RWPE2 (cell line): ENCODE measurements around the gene PLCG2.

Source experiments
- ATAC-seq: fragments of 200-7000 bp; cut with Tn5 transposase; 3 replicates; pipeline ENCODE4 v1.9.1; 2021; ENCODE audit warnings: low read depth
- DNase-seq: peaks from one replicate; pipeline ENCODE4 v3.0.0-alpha.2; 2020; ENCODE audit warnings: low spot score
- H3K27ac ChIP-seq: fragments of 450-650 bp; 2 replicates; pipeline ENCODE4 v1.5.1; 2017; ENCODE audit warnings: mild to moderate bottlenecking; ENCODE audit not compliant: poor library complexity, severe bottlenecking
- H3K27me3 ChIP-seq: fragments of 250-450 bp; sonication (Bioruptor Pico); 2 replicates; pipeline ENCODE4 v1.5.1; 2021; ENCODE audit warnings: mild to moderate bottlenecking, moderate library complexity; ENCODE audit not compliant: insufficient read depth, poor library complexity, severe bottlenecking
- H3K36me3 ChIP-seq: fragments of 250-450 bp; sonication (Bioruptor Pico); 2 replicates; pipeline ENCODE4 v1.5.1; 2020; ENCODE audit warnings: low read depth, mild to moderate bottlenecking, moderate library complexity
- H3K4me1 ChIP-seq: fragments of 250-450 bp; sonication (Bioruptor Pico); 2 replicates; pipeline ENCODE4 v1.5.1; 2021; ENCODE audit warnings: mild to moderate bottlenecking, moderate library complexity; ENCODE audit not compliant: insufficient read depth, poor library complexity, severe bottlenecking
- H3K4me3 ChIP-seq: fragments of 250-450 bp; sonication (Bioruptor Pico); 2 replicates; pipeline ENCODE4 v1.5.1; 2021; ENCODE audit warnings: mild to moderate bottlenecking, moderate library complexity; ENCODE audit not compliant: severe bottlenecking
- H3K9me3 ChIP-seq: fragments of 250-450 bp; sonication (Bioruptor Pico); 2 replicates; pipeline ENCODE4 v1.5.1; 2021; ENCODE audit warnings: mild to moderate bottlenecking, moderate library complexity; ENCODE audit not compliant: severe bottlenecking
- CTCF ChIP-seq: fragments of 450-650 bp; IDR thresholded peaks from one replicate; pipeline ENCODE4 v1.5.1; 2017; ENCODE audit warnings: mild to moderate bottlenecking, moderate library complexity; ENCODE audit not compliant: poor library complexity, severe bottlenecking

Gene PLCG2

DNA sequence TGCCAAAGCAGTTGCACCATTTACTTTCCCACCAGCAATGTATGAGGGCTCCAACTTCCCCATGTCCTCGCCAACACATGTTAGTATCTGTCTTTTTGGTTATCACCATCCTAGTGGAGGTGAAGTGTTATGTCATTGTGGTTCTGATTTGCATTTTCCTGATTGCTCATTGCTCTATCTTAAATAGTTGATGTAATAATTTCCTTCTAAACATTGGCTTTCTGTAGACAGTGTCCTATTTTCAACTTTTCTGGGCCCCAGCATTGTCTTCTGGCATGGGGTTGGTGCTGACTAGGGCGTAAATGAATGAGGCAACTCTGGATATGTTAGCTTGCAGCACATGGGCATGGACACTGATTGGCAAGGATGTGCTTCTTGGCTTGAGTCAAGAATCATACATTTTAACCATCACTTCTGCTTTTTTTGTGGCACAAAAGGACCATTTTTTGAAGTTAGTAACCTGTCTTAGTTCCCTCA lies 25.1 kb downstream of the PLCG2 start:
- DNase-seq (no peak), ATAC-seq (no peak)
- no peak for TF ChIP-seq CTCF
- H3K27me3 ChIP-seq, result no peaks in the 10 kb centered on the region
- H3K4me1 ChIP-seq, result no peaks in the 10 kb centered on the region
- no peaks in the 10 kb centered on the region for H3K36me3 ChIP-seq
- no peak overlapping the region for H3K4me3 ChIP-seq
- no peak overlapping the region for H3K27ac ChIP-seq
- no peaks in the 10 kb centered on the region for H3K9me3 ChIP-seq

- ATAC-seq (no peak), DNase-seq (no peak)
- no peak for TF ChIP-seq CTCF
- no peak overlapping the region for H3K27ac ChIP-seq
- H3K27me3 ChIP-seq, result no peaks in the 10 kb centered on the region
- no peaks in the 10 kb centered on the region for H3K4me1 ChIP-seq
- no peak overlapping the region for H3K4me3 ChIP-seq
- H3K9me3 ChIP-seq, result no peaks in the 10 kb centered on the region
- H3K36me3 ChIP-seq, result no peaks in the 10 kb centered on the region
Observed at GRCh38 chr16:81806696-81807095, 27.6 kb downstream of the PLCG2 start.

DNA sequence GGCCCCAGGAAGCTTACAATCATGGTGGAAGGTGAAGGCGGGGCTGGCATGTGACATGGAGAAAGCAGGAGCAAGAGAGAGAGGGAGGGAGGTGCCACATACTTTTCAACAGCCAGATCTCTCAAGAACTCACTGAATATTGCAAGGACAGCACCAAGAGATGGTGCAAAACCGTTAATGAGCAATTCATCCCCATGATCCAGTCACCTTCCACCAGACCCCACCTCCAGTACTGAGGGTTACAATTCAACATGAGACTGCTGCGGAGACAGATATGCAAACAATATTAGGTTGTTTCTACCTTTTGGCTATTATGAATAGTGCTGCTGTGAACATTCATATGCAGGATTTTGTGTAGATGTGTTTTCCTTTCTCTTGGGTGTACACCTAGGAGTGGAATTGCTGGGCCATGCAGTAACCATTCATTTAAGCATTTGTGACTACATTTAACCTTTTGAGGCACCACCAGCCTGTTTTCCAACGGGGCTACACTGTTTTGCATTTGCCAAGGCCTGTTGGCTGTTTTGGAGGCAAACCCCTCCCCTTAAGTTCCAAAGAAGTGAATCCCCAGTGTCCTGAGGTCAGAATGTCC lies 28.8 kb downstream of the PLCG2 start:
- Histone ChIP-seq H3K9me3 (no peaks in the 10 kb centered on the region), H3K27me3 (no peaks in the 10 kb centered on the region), H3K4me1 (no peaks in the 10 kb centered on the region), H3K27ac (no peak overlapping the region), H3K36me3 (no peaks in the 10 kb centered on the region), H3K4me3 (no peak overlapping the region)
- ATAC-seq, result no peak
- TF ChIP-seq CTCF, result no peak
- DNase-seq, result no peak

- DNase-seq, result no peak
- peak; percentile 17; the same call in 1 of the 3 replicates for ATAC-seq
- Histone ChIP-seq H3K27ac (no peak overlapping the region), H3K4me1 (no peaks in the 10 kb centered on the region), H3K4me3 (no peak overlapping the region), H3K36me3 (no peaks in the 10 kb centered on the region), H3K27me3 (no peaks in the 10 kb centered on the region), H3K9me3 (no peaks in the 10 kb centered on the region)
- no peak for TF ChIP-seq CTCF
Observed at GRCh38 chr16:81808933-81809480, 29.9 kb downstream of the PLCG2 start.

DNA sequence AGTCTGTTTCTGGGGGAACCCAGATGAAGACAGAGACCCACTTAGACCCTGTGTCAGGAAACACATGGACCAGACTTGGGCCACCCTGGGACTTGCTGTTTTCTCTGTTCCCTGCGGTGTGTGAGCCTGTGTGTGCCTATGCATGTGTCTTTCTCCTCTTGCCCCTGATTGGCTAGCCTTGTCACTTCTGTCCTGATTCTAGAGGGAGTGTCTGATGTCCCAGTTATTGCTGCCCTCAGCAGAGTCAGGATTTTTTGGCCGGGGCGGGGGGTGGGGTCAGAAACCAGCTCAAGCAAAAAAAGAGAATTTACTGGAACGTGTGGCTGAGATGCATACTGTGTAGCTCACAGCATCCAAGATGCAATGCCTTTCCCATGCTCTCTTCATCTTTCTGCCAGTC lies 30.5 kb downstream of the PLCG2 start:
- TF ChIP-seq CTCF, result no peak
- DNase-seq, result no peak
- Histone ChIP-seq H3K4me3 (no peak overlapping the region), H3K4me1 (no peaks in the 10 kb centered on the region), H3K36me3 (no peaks in the 10 kb centered on the region), H3K27me3 (no peaks in the 10 kb centered on the region), H3K9me3 (no peaks in the 10 kb centered on the region), H3K27ac (no peak overlapping the region)
- ATAC-seq, result no peak
